HL-60 (cell line): ENCODE measurements around the gene IRF1.

Experiments used
- POLR2AphosphoS5 ChIP-seq: IDR thresholded peaks from 2 replicates; pipeline ENCODE4 v1.6.1; 2012; ENCODE audit warnings: low read depth
- TF ChIP-seq, protein P1 (sequence below): IDR thresholded peaks from one replicate; pipeline ENCODE4 v1.5.1; 2011; ENCODE audit warnings: low read length, control low read depth, inconsistent platforms; ENCODE audit not compliant: insufficient read depth
- TF ChIP-seq, protein P2 (sequence below): IDR thresholded peaks from 2 replicates; pipeline ENCODE4 v1.6.1; 2012; ENCODE audit warnings: low read depth; ENCODE audit not compliant: insufficient replicate concordance

DNA sequence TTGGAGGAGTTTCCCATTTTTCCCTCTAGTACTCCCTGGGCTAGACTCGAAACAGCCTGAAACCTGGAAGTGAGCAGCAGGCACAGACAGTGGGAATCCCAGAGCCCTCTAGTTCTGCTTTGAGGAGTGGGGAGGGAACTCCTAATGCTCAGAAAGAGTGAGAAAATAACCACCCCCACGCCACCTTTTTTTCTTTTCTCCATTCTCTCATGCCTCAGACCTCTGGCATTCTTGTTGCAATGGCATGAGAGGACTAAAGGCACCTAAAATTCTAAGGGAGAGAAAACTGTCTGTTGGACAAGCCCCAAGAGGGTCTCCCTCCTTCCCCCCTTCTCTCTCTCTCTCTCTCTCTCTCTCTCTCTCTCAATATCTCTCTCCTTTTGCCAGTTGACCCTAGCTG, 15.1 kb upstream of the IRF1 start:
- TF ChIP-seq, protein P1, sequence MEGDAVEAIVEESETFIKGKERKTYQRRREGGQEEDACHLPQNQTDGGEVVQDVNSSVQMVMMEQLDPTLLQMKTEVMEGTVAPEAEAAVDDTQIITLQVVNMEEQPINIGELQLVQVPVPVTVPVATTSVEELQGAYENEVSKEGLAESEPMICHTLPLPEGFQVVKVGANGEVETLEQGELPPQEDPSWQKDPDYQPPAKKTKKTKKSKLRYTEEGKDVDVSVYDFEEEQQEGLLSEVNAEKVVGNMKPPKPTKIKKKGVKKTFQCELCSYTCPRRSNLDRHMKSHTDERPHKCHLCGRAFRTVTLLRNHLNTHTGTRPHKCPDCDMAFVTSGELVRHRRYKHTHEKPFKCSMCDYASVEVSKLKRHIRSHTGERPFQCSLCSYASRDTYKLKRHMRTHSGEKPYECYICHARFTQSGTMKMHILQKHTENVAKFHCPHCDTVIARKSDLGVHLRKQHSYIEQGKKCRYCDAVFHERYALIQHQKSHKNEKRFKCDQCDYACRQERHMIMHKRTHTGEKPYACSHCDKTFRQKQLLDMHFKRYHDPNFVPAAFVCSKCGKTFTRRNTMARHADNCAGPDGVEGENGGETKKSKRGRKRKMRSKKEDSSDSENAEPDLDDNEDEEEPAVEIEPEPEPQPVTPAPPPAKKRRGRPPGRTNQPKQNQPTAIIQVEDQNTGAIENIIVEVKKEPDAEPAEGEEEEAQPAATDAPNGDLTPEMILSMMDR = no peak
- TF ChIP-seq POLR2AphosphoS5 = no peak
- TF ChIP-seq, protein P2, sequence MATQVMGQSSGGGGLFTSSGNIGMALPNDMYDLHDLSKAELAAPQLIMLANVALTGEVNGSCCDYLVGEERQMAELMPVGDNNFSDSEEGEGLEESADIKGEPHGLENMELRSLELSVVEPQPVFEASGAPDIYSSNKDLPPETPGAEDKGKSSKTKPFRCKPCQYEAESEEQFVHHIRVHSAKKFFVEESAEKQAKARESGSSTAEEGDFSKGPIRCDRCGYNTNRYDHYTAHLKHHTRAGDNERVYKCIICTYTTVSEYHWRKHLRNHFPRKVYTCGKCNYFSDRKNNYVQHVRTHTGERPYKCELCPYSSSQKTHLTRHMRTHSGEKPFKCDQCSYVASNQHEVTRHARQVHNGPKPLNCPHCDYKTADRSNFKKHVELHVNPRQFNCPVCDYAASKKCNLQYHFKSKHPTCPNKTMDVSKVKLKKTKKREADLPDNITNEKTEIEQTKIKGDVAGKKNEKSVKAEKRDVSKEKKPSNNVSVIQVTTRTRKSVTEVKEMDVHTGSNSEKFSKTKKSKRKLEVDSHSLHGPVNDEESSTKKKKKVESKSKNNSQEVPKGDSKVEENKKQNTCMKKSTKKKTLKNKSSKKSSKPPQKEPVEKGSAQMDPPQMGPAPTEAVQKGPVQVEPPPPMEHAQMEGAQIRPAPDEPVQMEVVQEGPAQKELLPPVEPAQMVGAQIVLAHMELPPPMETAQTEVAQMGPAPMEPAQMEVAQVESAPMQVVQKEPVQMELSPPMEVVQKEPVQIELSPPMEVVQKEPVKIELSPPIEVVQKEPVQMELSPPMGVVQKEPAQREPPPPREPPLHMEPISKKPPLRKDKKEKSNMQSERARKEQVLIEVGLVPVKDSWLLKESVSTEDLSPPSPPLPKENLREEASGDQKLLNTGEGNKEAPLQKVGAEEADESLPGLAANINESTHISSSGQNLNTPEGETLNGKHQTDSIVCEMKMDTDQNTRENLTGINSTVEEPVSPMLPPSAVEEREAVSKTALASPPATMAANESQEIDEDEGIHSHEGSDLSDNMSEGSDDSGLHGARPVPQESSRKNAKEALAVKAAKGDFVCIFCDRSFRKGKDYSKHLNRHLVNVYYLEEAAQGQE = no peak
